ENCODE results near the gene SSU72.
A peak's percentile ranks its signal among the peaks of the same experiment; 100 is the strongest.
"Not testable (repeated sequence)": the region's sequence is repeated elsewhere in the genome, so short reads cannot be mapped to it uniquely, and the experiment has no call there.

SSU72 gene

DNA sequence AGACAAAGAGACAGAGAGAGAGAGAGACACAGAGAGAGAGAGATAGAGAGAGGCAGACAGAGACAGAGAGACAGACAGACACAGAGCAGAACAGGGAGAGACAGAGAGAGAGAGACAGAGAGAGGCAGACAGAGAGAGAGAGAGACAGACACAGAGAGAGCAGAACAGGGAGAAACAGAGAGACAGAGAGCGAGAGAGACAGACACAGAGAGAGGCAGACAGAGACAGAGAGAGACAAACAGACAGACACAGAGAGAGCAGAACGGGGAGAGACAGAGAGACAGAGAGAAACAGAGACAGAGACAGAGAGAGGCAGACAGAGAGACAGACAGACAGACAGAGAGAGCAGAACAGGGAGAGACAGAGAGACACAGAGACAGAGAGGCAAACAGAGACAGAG lies 20.7 kb upstream of the SSU72 start:
- not testable (repeated sequence) for DNase-seq (ENCODE audit: low spot score)

- no peak for DNase-seq (ENCODE audit: low spot score)
Observed at GRCh38 chr1:1594602-1595260, 20.1 kb upstream of the SSU72 start.

DNA sequence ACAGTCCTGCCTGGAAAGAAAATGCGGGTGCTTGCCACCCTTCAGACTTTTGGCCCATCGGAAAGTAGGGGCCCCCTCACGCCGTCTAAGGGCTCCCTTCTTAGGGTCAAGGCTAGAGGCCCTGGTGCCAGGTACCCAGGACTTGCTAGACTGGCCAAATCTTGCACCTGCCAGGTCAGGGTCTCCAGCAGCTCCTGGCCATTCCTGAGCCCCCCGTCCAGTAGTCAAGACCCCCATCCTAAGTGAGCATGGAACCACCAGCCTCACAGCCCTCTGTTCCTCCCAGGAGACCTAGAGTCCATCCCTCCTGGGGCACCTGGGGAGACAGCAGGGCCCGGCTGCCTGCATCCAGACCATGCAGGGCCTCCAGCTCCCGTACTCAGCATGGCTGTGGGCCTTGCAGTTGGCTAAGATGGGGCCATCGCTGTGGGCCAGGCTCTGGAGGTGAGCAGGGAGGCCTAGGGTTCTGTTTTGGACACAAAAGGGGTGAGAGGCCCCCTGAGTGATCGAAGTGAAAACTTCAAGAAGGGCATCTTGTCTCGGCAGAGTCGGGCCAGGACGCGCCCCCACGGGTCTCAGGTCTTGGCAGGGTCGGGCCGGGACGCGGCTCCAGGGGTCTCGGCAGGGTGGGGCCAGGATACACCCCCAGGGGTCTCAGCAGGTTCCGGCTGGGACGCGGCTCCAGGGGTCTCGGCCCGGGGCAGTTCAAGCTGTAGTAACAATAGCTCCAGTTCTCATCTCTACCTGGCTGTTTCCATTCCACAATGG lies 19.4 kb upstream of the SSU72 start:
- no peak for DNase-seq (ENCODE audit: low spot score)

GRCh38 chr1:1591452-1591851 lies 16.8 kb upstream of the SSU72 start:
- DNase-seq (ENCODE audit: low spot score) = no peak

DNA sequence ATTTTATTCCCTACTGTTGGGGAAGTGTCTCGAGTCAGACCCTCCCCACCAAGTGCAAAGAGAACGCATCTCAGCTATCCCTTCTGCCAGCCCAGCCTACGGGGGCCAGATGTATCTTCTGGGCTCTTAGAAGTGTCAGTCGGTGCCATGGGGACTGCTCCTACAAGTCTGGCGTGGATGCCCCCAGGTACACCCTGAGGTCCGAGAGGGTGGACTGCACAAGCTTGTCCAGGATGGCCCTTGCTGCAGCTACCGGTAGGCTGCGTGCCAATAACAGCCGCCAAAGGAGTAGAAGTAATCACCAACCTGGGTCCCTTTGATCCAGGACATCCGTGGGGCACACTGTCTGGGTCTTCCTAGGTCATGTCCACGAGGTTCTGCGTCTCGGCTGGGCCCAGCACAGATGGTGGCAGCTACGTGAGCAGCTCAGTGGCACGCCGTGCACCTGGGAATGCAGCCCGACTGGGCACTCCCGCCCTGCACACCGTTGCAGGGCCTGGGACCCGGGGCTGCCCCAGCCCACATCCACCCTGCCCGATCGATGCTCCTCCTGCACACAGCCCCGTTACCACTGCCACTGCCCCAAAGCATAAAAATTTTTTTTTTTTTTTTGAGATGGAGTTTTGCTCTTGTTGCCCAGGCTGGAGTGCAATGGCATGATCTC lies 8.8 kb upstream of the SSU72 start:
- DNase-seq (ENCODE audit: low spot score) = no peak

DNA sequence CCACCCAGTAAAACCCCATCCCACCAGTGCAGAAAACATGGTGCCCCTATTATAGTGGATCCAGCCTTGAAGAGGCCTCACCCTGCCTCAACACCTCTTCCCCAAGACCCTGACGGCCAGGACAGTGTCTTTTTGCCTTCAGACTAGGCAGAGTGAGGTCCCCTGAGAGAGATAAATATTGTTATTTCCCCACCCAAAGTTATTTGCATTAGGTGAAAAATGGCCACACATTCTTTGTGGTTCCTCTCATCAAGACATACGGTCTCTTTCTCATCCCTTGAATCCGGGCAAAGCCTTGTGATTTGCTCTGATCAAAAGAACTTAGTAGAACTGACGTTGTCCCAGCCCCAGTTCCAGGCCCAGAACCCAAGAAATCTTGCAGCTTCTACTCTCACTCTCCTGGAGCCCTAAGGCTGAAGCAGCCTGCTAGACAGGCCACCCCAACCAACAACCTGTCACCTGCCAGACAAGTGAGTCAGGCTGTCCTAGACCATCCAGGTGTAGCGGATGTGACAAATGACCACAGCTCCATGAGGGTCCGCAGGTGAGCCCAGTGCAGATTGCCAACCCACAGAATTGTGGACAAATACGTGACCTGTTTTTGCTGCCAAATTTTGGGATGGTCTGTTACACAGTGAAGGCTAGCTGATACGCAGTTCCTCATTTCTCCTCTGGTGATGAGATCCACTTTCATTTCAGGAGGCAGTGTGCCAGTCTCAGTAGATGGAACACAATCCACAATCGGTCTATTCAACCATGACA lies 8.1 kb upstream of the SSU72 start:
- DNase-seq (ENCODE audit: low spot score) = no peak

- DNase-seq (ENCODE audit: low spot score) = no peak
Observed at GRCh38 chr1:1578371-1578940, 3.8 kb upstream of the SSU72 start.

- no peak for DNase-seq (ENCODE audit: low spot score)
Observed at GRCh38 chr1:1577367-1578011, 2.8 kb upstream of the SSU72 start.

GRCh38 chr1:1573843-1574720 lies 581 bp downstream of the SSU72 start:
- peak; percentile 81 for DNase-seq (ENCODE audit: low spot score)

GRCh38 chr1:1569341-1569740 lies 5.3 kb downstream of the SSU72 start:
- no peak for DNase-seq (ENCODE audit: low spot score)

GRCh38 chr1:1567891-1568291 lies 6.8 kb downstream of the SSU72 start:
- no peak for DNase-seq (ENCODE audit: low spot score)

DNA sequence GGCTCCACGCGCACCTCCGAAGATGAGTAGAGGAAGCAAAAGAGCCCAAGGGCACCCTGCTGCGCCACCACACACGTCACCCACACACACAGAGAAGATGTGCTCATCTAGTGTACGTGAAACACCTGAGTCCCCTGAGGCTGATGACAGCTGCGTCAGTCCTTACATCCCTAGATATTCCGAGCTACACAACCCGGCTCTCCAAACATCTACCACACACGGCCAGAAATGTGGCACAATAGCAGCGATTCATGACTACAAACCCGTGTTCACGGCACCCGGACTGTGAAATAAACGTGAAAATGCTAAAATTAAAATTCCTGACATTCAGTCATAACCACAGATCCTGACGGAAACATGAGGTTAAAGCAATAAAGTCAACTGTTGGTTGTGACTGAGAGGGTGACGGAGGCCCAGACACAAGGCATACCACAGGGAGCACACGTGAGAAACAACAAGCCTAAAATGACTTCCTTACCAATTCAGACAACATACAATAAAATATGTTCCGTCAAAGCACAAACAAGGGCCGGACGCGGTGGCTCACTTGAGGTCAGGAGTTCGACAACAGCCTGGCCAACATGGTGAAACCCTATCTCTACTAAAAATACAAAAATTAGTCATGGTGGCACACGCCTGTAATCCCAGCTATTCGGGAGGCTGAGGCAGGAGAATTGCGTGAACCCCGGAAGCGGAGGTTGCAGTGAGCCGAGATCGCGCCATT lies 7.3 kb downstream of the SSU72 start:
- no peak for DNase-seq (ENCODE audit: low spot score)

DNA sequence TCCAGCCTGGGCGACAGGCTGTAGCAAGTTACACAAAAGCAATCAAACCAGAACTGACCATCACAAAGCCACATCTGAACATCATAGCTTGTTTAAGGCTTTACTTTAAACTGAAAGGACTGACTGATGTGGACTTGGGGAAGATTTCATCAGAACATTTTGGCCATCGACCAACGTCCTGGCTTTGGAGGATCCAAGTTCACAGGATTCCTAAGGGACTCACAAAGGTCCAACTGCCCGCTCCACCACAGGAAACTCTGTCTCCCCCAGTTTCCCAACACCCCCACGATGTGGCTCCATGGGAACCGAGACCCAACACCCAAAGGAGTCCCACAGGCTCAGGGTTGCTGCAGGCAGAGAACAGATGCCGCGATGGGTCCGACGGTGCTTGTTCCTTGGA lies 9.3 kb downstream of the SSU72 start:
- DNase-seq (ENCODE audit: low spot score) = no peak

GRCh38 chr1:1564268-1564667 lies 10.4 kb downstream of the SSU72 start:
- DNase-seq (ENCODE audit: low spot score) = no peak

DNA sequence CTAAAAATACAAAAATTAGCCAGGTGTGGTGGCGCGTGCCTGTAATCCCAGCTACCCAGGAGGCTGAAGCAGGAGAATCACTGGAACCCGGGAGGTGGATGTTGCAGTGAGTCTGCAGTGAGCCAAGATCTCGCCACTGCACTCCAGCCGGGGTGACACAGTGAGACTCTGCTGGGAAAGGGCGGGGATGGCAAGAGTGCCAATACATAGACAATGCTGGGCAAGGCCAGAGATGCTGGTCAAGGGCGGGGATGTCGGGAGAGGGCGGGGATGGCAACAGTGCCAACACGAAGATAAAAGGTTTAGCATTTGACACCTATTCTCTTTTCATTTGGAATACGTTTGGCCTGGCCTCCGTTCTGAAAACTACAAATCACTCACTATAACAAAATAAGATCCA lies 11.0 kb downstream of the SSU72 start:
- DNase-seq (ENCODE audit: low spot score) = no peak

DNA sequence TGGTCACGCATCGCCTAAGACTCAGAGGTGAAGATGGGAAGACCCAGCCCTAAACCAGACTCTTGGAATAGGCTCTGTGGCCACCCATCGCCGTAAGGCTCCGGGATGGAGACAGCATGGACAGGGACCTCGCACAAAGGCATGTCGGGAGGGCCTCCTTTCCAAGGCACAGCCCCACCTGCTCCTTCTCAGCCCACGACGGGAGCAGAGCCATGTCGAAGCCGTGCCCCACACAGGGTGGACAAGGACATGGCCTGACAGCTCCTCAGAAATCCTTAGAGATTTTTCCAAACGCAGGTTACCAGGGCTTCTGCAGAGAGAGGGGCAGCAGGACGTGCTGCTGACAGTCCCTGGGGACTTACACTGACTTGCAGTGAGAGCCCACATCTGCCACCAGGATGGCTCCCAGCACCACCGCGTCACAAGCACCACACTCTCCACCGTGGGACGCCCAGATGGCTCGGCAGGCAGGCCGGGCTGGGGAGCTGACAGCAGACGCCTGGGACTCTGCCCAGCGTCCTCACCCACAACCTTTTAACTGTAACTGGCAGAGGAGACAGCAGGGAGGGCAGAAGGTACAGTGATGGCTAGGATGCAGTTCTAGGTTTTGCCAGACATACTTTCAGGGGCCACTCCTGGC lies 12.0 kb downstream of the SSU72 start:
- no peak for DNase-seq (ENCODE audit: low spot score)

- DNase-seq (ENCODE audit: low spot score) = no peak
Observed at GRCh38 chr1:1561801-1562470, 12.7 kb downstream of the SSU72 start.

GRCh38 chr1:1560178-1560577 lies 14.5 kb downstream of the SSU72 start:
- DNase-seq (ENCODE audit: low spot score) = no peak

DNA sequence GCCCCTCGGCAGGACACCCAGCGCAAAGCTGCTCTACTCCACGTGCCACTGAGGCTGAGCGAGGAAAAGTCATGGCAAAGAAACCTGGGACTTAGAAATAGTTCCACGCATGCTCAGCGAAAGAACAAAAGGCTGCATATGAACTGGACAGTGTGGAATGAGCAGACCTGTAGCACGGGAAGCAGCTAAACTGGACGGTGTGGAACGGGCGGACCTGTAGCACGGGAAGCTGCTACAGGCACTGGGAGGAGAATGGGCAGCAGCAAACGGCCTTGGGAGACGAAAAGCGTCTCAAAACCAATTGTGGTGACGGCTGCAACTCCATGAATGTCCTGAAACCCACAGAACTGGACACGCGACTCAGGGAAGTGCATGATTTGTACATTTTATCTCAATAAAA lies 15.6 kb downstream of the SSU72 start:
- no peak for DNase-seq (ENCODE audit: low spot score)

Data from LoVo (cell line).